Measurements from ENCODE around the gene SESN2. TPM values are rescaled to one million over a fixed set of nuclear protein-coding genes. Genes with fewer than 3 reads are reported as not detected.
A peak's percentile ranks its signal among the peaks of the same experiment; 100 is the strongest.

Gene SESN2
- total RNA-seq, 4 donors from 2014 or later, result 7.8 to 20.6 (median 9.3) TPM

GRCh38 chr1:28314547-28314941 is 55.2 kb downstream of the SESN2 start:
- Histone ChIP-seq H3K4me1 (peaks cover 0 to 22% (median 6%) of the 10 kb centered on the region in 3 donors), H3K36me3 (no peaks in the 10 kb centered on the region), H3K27ac (peak overlapping the region in 3 of 4 donors; percentile 19 to 73 (median 53)), H3K4me3 (no peak overlapping the region), H3K9me3 (no peaks in the 10 kb centered on the region), H3K27me3 (peaks cover 0 to 27% (median 0%) of the 10 kb centered on the region in 4 donors)
- DNase-seq, result no peak
- WGBS, 2 donors, result 61 to 84% methylated on average over 8 of the region's 8 CpGs
- TF ChIP-seq CTCF (IDR thresholded peaks at IDR 0.05) (no peak), POLR2A (IDR thresholded peaks at IDR 0.05) (no peak)
- intact Hi-C loops (cut with DNase I), result no loop called here

- TF ChIP-seq POLR2A (IDR thresholded peaks at IDR 0.05) (no peak), CTCF (IDR thresholded peaks at IDR 0.05) (no peak)
- Histone ChIP-seq H3K36me3 (no peaks in the 10 kb centered on the region), H3K4me3 (no peak overlapping the region), H3K27me3 (peaks cover 0 to 36% (median 0%) of the 10 kb centered on the region in 4 donors), H3K4me1 (peaks cover 0 to 24% (median 6%) of the 10 kb centered on the region in 3 donors), H3K27ac (no peak overlapping the region), H3K9me3 (no peaks in the 10 kb centered on the region)
- no peak for DNase-seq
- 66 to 69% methylated on average over 7 of the region's 7 CpGs for WGBS, 2 donors
- intact Hi-C loops (cut with DNase I), result no loop called here
Measured at GRCh38 chr1:28317014-28317413, 57.7 kb downstream of the SESN2 start.

GRCh38 chr1:28322194-28322593 is 62.9 kb downstream of the SESN2 start:
- no peak for DNase-seq
- H3K4me1 ChIP-seq, result peaks cover 0 to 18% (median 0%) of the 10 kb centered on the region in 3 donors

GRCh38 chr1:28323720-28324119 is 64.4 kb downstream of the SESN2 start:
- no peak for TF ChIP-seq CTCF (IDR thresholded peaks at IDR 0.05)
- no peak overlapping the region for H3K4me3 ChIP-seq
- intact Hi-C loops (cut with DNase I), result no loop called here
- H3K9me3 ChIP-seq, result no peaks in the 10 kb centered on the region
- no peak overlapping the region for H3K27ac ChIP-seq
- DNase-seq, result no peak
- 34 to 52% methylated on average over 3 of the region's 3 CpGs for WGBS, 2 donors
- H3K27me3 ChIP-seq, result peaks cover 0 to 19% (median 0%) of the 10 kb centered on the region in 4 donors
- H3K36me3 ChIP-seq, result no peaks in the 10 kb centered on the region
- peaks cover 6 to 31% (median 6%) of the 10 kb centered on the region in 3 donors for H3K4me1 ChIP-seq

More at GRCh38 chr1:28322194-28322593, 62.9 kb downstream of the SESN2 start:
- peaks cover 0 to 33% (median 0%) of the 10 kb centered on the region in 4 donors for H3K27me3 ChIP-seq
- 52 to 82% methylated on average over 3 of the region's 3 CpGs for WGBS, 2 donors
- no peaks in the 10 kb centered on the region for H3K9me3 ChIP-seq
- no peaks in the 10 kb centered on the region for H3K36me3 ChIP-seq
- H3K27ac ChIP-seq, result peak overlapping the region in 2 of 4 donors; percentile 34 to 57
- TF ChIP-seq POLR2A (IDR thresholded peaks at IDR 0.05) (no peak), CTCF (IDR thresholded peaks at IDR 0.05) (no peak)
- H3K4me3 ChIP-seq, result no peak overlapping the region
- intact Hi-C loops (cut with DNase I), result no loop called here

- TF ChIP-seq POLR2A (IDR thresholded peaks at IDR 0.05), result no peak
- TF ChIP-seq CTCF (IDR thresholded peaks at IDR 0.05), result no peak
- intact Hi-C loops (cut with DNase I), result no loop called here
- Histone ChIP-seq H3K27me3 (peaks cover 0 to 1% (median 0%) of the 10 kb centered on the region in 4 donors), H3K36me3 (peaks cover 0 to 12% (median 3%) of the 10 kb centered on the region in 3 donors), H3K9me3 (no peaks in the 10 kb centered on the region), H3K4me1 (peaks cover 12 to 53% (median 13%) of the 10 kb centered on the region in 3 donors), H3K27ac (peak overlapping the region in 2 of 4 donors; percentile 68 to 74), H3K4me3 (no peak overlapping the region)
- DNase-seq, result no peak
Measured at GRCh38 chr1:28326515-28326914, 67.2 kb downstream of the SESN2 start.
